H9 (cell line): ENCODE measurements around the gene KCNV2. TPM values are rescaled to one million over a fixed set of nuclear protein-coding genes. Genes with fewer than 3 reads are reported as not detected.

ENCODE experiments used
- DNase-seq: peaks from one replicate; pipeline ENCODE4 v3.0.0-alpha.2; 2017
- H2AFZ ChIP-seq: one replicate; pipeline ENCODE4 v1.6.1; 2013; ENCODE audit warnings: mild to moderate bottlenecking, low read length, control low read depth, moderate library complexity
- H2AK5ac ChIP-seq: 2 replicates; pipeline ENCODE4 v1.6.1; 2013; ENCODE audit warnings: low read length, control low read depth, mixed read lengths; ENCODE audit not compliant: insufficient read length
- H2BK120ac ChIP-seq: one replicate; pipeline ENCODE4 v1.6.1; 2013; ENCODE audit warnings: low read depth, mild to moderate bottlenecking, low read length, control low read depth, inconsistent platforms; ENCODE audit not compliant: poor library complexity, severe bottlenecking
- H2BK12ac ChIP-seq: 2 replicates; pipeline ENCODE4 v1.6.1; 2013; ENCODE audit warnings: low read length, control low read depth, mixed read lengths, low read depth; ENCODE audit not compliant: insufficient read length
- H2BK15ac ChIP-seq: 2 replicates; pipeline ENCODE4 v1.6.1; 2013; ENCODE audit warnings: low read depth, low read length, control low read depth
- H2BK20ac ChIP-seq: one replicate; pipeline ENCODE4 v1.6.1; 2013; ENCODE audit warnings: low read depth, mild to moderate bottlenecking, low read length, control low read depth, inconsistent platforms; ENCODE audit not compliant: poor library complexity, severe bottlenecking
- H2BK5ac ChIP-seq: 2 replicates; pipeline ENCODE4 v1.6.1; 2013; ENCODE audit warnings: low read length, control low read depth, mixed read lengths; ENCODE audit not compliant: insufficient read length
- H3K14ac ChIP-seq: 2 replicates; pipeline ENCODE4 v1.6.1; 2013; ENCODE audit warnings: low read length, control low read depth; ENCODE audit not compliant: insufficient read depth
- H3K18ac ChIP-seq: 2 replicates; pipeline ENCODE4 v1.6.1; 2013; ENCODE audit warnings: low read depth, mild to moderate bottlenecking, mixed read lengths, low read length, control low read depth; ENCODE audit not compliant: insufficient read length
- H3K23ac ChIP-seq: 2 replicates; pipeline ENCODE4 v1.6.1; 2013; ENCODE audit warnings: low read length, control low read depth, mixed read lengths, low read depth; ENCODE audit not compliant: insufficient read length
- H3K23me2 ChIP-seq: 2 replicates; pipeline ENCODE4 v1.6.1; 2013; ENCODE audit warnings: low read depth, mild to moderate bottlenecking, mixed read lengths, low read length, control low read depth; ENCODE audit not compliant: insufficient read length, poor library complexity, severe bottlenecking
- H3K27ac ChIP-seq: 2 replicates; pipeline ENCODE4 v1.5.1; 2013; ENCODE audit warnings: low read length, control low read depth, mixed read lengths, low read depth; ENCODE audit not compliant: insufficient read length
- H3K27me3 ChIP-seq: 2 replicates; pipeline ENCODE4 v1.6.1; 2013; ENCODE audit warnings: low read length, control low read depth, inconsistent platforms; ENCODE audit not compliant: insufficient read depth
- H3K4ac ChIP-seq: 2 replicates; pipeline ENCODE4 v1.6.1; 2013; ENCODE audit warnings: low read depth, mild to moderate bottlenecking, control low read depth, inconsistent platforms, low read length, moderate library complexity
- H3K4me1 ChIP-seq: 2 replicates; pipeline ENCODE4 v1.6.1; 2013; ENCODE audit warnings: low read length, control low read depth, inconsistent platforms; ENCODE audit not compliant: insufficient read depth
- H3K4me2 ChIP-seq: 2 replicates; pipeline ENCODE4 v1.6.1; 2013; ENCODE audit warnings: low read length, control low read depth, mixed read lengths; ENCODE audit not compliant: insufficient read length, insufficient read depth
- H3K56ac ChIP-seq: 2 replicates; pipeline ENCODE4 v1.6.1; 2013; ENCODE audit warnings: low read depth, mild to moderate bottlenecking, mixed read lengths, low read length, control low read depth; ENCODE audit not compliant: insufficient read length
- H3K79me1 ChIP-seq: 2 replicates; pipeline ENCODE4 v1.6.1; 2013; ENCODE audit warnings: low read depth, mild to moderate bottlenecking, moderate library complexity, low read length, control low read depth, inconsistent platforms; ENCODE audit not compliant: insufficient read depth, poor library complexity, severe bottlenecking
- H3K79me2 ChIP-seq: 2 replicates; pipeline ENCODE4 v1.6.1; 2013; ENCODE audit warnings: low read length, control low read depth, inconsistent platforms; ENCODE audit not compliant: insufficient read depth
- H3K9ac ChIP-seq: 2 replicates; pipeline ENCODE4 v1.6.1; 2013; ENCODE audit warnings: low read length, control low read depth, mixed read lengths; ENCODE audit not compliant: insufficient read length; ENCODE audit errors: extremely low read depth
- H3K9me3 ChIP-seq: one replicate; pipeline ENCODE4 v1.6.1; 2013; ENCODE audit warnings: low read depth, low read length, inconsistent platforms; ENCODE audit not compliant: control insufficient read depth
- H3T11ph ChIP-seq: one replicate; pipeline ENCODE4 v1.6.1; 2013; ENCODE audit warnings: mild to moderate bottlenecking, low read length, control low read depth, inconsistent platforms
- H4K20me1 ChIP-seq: one replicate; pipeline ENCODE4 v1.6.1; 2013; ENCODE audit not compliant: control insufficient read depth, insufficient read length, insufficient read depth
- H4K5ac ChIP-seq: 2 replicates; pipeline ENCODE4 v1.6.1; 2013; ENCODE audit warnings: low read depth, mild to moderate bottlenecking, mixed read lengths, low read length, control low read depth; ENCODE audit not compliant: insufficient read length
- H4K8ac ChIP-seq: replicated peaks from 2 replicates; pipeline ENCODE4 v1.6.1; 2013; ENCODE audit warnings: low read length, control low read depth, mixed read lengths, low read depth; ENCODE audit not compliant: insufficient read length
- H4K91ac ChIP-seq: 2 replicates; pipeline ENCODE4 v1.6.1; 2013; ENCODE audit warnings: low read depth, mild to moderate bottlenecking, moderate library complexity, mixed read lengths, low read length, control low read depth; ENCODE audit not compliant: insufficient read length
- H3K27ac Mint-ChIP-seq, 3 experiments: 2 replicates in 2 of 3; 3 replicates in 1 of 3; pipeline ENCODE4 v1.8.0; 2020 to 2021; ENCODE audit warnings: mixed read lengths in 3 of 3, mild to moderate bottlenecking in 1 of 3, moderate library complexity in 1 of 3
- H3K27me3 Mint-ChIP-seq: 2 replicates; pipeline ENCODE4 v1.8.0; 2021; ENCODE audit warnings: low read depth, mild to moderate bottlenecking, moderate library complexity, mixed read lengths
- H3K36me3 Mint-ChIP-seq, 3 experiments: 2 replicates in 2 of 3; 3 replicates in 1 of 3; pipeline ENCODE4 v1.8.0; 2020 to 2021; ENCODE audit warnings: low read depth in 3 of 3, mixed read lengths in 3 of 3; ENCODE audit not compliant: insufficient read depth in 1 of 3
- H3K4me1 Mint-ChIP-seq, 2 experiments: 2 replicates each; pipeline ENCODE4 v1.8.0; 2020; ENCODE audit warnings: mixed read lengths in 2 of 2
- H3K4me3 Mint-ChIP-seq, 2 experiments: 2 replicates in 1 of 2; 3 replicates in 1 of 2; pipeline ENCODE4 v1.8.0; 2020 to 2021; ENCODE audit warnings: mild to moderate bottlenecking in 2 of 2, mixed read lengths in 2 of 2, moderate library complexity in 1 of 2
- H3K9me3 Mint-ChIP-seq, 2 experiments: 2 replicates in 1 of 2; 3 replicates in 1 of 2; pipeline ENCODE4 v1.8.0; 2020; ENCODE audit warnings: mild to moderate bottlenecking in 2 of 2, mixed read lengths in 2 of 2, moderate library complexity in 1 of 2
- CTCF ChIP-seq: fragments of 200-600 bp; sonication (generic); conservative IDR thresholded peaks from 3 replicates; pipeline ENCODE4 v1.8.0; 2021; ENCODE audit warnings: antibody characterized with exemption, mild to moderate bottlenecking
- WGBS: extraction: QIAGEN DNeasy Blood & Tissue Kit; methylation state at CpG from one replicate; pipeline ENCODE4 v1.1.7; 2013; ENCODE audit warnings: missing lambda C conversion rate, low lambda C conversion rate, mixed read lengths; ENCODE audit not compliant: insufficient read length; ENCODE audit errors: extremely low coverage; 5-methylcytosine and 5-hydroxymethylcytosine counted together
- total RNA-seq: library from RNA; stranded (reverse); gene quantifications from 2 replicates; pipeline ENCODE4 v1.2.1, GENCODE V29; 2021

Gene KCNV2
- total RNA-seq, 1 experiment from 2014 or later = not detected

- Histone ChIP-seq H3K4me2 (no peak overlapping the region), H2BK12ac (no peak overlapping the region), H3K4ac (no peak overlapping the region), H3K56ac (no peak overlapping the region), H3T11ph (no peak overlapping the region), H3K14ac (no peak overlapping the region), H3K27me3 (no peaks in the 10 kb centered on the region), H3K9me3 (no peaks in the 10 kb centered on the region), H4K5ac (no peak overlapping the region), H2AFZ (no peak overlapping the region), H3K9ac (no peak overlapping the region), H2BK5ac (no peak overlapping the region), H3K4me1 (no peaks in the 10 kb centered on the region; the same call in 1 of the 2 replicates), H4K8ac (no peak overlapping the region), H4K91ac (no peak overlapping the region), H4K20me1 (no peaks in the 10 kb centered on the region), H2BK120ac (no peak overlapping the region), H3K23ac (no peak overlapping the region), H3K27ac (no peak overlapping the region), H3K23me2 (no peaks in the 10 kb centered on the region), H2AK5ac (no peak overlapping the region), H3K18ac (no peak overlapping the region), H3K79me1 (peaks cover 3% of the 10 kb centered on the region), H2BK15ac (no peak overlapping the region), H3K79me2 (no peaks in the 10 kb centered on the region), H2BK20ac (no peak overlapping the region)
- Mint-ChIP-seq H3K4me1 (peaks cover 2 to 10% of the 10 kb centered on the region in 2 experiments; a peak in 2 of 4 replicates), H3K27ac (no peak overlapping the region), H3K27me3 (no peaks in the 10 kb centered on the region), H3K4me3 (no peak overlapping the region), H3K9me3 (peaks cover 24 to 26% of the 10 kb centered on the region in 2 experiments), H3K36me3 (peaks cover 60 to 68% (median 67%) of the 10 kb centered on the region in 3 experiments)
- DNase-seq = no peak
- no peak for TF ChIP-seq CTCF
- no CpG with 5 or more reads among the region's 3 CpGs for WGBS
These were observed 53.8 kb downstream of the KCNV2 start for GRCh38 chr9:2771087-2771486.
